GM19238 (cell line): Measurements from ENCODE around the gene RARRES1.

Source experiments
- DNase-seq: peaks from one replicate; pipeline ENCODE4 v3.0.0; 2011; ENCODE audit warnings: low spot score; ENCODE audit not compliant: insufficient read length

Gene RARRES1

DNA sequence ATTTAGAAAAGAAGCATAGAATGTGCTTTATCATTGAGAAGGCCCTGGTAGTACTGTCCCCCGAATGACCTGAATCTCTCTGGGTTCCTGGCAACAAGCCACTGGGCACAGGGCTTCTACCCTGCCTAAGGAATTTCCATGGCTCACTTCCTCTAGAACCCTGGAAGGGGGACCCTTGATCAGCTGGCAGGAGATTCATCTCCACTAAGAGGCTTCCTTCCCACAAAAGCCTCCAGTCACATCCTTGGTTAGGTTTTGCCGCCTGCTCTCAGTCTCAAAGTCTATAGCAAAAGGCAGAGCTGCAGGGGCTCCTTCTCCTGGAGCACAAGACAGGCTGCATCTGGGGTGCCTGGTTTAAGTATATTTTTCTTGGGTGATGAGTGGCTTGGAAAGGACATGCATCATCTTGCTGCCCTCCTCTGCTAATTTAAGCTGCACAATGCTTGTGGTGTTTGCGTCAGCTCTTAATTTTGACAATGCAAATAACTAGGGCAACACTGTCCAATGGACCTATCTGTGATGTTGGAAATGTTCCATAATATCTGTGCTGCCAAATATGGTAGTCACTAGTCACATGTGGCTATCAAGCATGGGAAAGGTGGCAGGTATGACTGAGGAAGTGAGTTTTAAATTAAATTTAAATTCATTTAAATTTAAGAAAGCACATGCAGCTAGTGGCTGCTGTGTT lies 33.4 kb upstream of the RARRES1 start:
- DNase-seq: no peak

DNA sequence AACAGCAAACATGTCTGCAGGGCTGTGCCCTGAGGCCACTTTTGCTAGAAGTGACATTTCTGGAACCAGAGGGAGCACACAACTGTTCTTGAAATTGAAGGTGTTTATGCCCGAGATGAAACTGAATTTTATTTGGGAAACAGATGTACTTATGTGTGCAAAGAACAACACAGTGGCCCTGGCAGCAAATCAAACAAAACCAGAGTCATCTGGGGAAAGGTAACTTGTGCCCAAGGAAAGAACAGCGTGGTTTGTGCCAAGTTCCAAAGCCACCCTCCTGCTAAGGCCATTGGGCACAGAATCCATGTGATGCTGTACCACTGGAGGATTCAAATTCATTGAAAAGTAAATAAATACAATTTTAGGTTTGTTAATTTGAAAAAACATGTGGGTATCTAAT lies 31.2 kb upstream of the RARRES1 start:
- DNase-seq: no peak

DNA sequence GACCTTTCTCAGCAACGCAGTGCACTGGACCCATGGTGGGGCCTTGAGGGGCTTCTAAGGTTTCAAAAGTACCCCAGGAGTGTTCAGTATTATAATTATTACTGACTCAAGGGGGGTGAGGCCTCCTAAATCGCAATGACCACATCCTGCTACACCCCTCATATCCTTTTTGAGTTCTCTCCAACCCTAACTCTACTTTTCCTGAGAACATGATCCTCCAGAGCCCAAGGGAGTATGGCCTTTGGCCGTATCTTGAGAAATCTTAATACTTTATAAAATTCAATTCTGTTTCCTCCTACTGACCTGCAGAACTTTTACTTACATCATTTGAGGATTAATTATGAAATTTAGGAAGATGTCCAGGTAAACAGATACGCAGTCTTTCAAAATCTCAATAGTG lies 30.4 kb upstream of the RARRES1 start:
- no peak for DNase-seq

DNA sequence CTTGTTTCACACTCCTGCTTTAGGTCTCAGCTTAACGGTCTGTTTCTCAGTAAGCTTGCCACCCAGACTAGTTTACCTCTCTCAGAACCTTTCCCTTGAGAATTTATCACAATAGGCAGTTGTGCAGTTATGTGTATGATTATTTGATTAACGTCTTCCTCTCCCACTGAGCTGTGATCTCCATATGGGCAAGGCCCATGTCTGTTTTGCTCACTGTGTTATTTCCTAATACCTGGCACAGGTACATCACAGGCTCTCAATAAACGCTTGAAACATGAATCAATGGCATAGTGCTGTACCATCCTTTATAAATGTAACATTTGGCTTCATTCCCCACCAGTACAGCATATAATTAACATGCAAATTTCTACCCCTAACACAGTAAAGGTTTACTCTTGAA lies 29.1 kb upstream of the RARRES1 start:
- DNase-seq: no peak

DNA sequence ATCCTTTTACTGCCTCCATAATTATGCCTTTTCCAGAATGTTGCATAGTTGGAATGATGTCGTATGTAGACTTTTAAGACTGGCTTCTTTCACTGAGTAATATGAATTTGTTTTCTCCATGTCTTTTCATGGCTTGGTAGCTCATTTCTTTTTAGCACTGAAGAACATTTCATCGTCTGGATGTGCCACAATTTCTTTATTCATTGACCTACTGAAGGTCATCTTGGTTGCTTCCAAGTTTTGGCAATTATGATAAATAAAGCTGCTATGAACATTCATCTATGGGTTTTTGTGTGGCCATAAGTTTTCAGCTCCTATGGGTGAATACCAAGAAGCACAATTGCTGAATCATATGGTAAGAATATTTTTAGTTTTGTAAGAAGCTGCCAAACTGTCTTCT lies 23.2 kb upstream of the RARRES1 start:
- DNase-seq: no peak

DNA sequence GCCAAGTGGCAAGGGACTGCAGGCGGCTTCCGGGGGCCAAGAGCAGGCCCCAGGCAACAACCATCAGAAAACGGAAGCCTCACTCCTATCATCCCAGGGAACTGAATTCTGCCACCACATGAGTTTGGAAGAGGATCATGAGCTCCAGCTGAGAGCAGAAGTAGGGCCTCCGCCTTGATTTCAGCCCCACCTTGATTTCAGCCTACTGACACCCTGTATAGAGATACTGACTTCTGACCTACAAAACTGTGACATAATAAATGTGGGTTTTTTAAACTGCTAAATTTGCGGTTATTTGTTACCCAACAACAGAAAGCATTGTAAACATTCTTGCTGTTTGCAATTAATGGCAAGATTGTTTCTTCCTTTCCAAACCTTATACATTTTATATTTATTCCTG lies 21.6 kb upstream of the RARRES1 start:
- DNase-seq: no peak

DNA sequence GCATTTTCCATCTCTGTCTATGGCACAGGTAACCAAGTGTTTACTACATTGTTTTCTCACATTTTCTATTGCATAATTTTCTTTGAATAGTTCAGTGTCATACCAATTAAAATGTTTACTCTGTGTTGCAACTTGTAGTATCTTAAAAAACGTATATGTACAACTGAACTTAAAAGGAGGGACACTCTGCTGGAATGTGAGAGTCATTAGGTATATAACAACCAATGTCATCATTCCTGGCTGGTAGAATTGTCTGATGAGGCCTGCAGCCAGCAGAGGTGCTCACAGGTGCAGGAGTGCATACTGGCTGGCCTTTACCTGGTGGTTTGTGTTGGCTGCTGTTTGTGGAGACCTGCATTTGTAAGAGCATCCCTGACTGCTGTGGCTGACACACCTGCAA lies 19.1 kb upstream of the RARRES1 start:
- no peak for DNase-seq

DNA sequence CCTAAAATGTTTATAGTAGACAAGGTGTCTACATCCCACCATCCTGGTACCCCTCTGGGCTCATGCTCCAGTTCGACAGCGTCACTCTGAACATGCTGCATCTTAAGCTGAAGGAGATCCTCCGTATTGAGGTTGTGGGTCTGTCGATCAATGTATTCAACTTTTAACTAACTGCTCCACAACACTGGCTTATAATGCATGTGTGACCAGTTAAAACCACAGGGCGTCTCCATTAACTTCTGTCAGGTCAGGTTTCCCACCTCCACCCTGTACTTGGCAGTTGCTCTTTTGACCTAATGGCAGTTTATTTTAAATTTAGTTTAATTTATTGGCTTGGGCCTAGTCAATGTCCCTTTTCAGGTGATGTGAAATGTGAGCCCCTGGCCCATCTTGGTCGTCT lies 17.8 kb upstream of the RARRES1 start:
- no peak for DNase-seq

DNA sequence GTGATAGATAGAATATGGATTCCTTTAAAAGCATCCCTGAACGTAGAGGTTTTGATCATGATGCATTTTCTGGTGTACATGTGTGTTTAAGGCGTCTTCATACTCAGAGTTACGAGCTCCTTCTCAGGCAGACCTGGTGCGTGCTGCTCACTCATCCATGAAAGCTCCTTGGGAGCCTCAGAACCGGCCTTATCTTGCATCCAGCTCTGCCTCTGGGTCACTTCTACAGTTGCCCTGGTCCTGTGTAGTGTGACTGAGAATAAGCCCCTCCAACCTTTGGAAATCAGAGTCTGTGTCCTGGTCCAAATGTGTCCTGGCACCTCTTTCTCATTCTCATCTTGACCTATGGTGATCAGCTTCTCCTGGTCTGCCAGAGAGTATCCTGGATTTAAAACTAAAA lies 17.3 kb upstream of the RARRES1 start:
- no peak for DNase-seq

DNA sequence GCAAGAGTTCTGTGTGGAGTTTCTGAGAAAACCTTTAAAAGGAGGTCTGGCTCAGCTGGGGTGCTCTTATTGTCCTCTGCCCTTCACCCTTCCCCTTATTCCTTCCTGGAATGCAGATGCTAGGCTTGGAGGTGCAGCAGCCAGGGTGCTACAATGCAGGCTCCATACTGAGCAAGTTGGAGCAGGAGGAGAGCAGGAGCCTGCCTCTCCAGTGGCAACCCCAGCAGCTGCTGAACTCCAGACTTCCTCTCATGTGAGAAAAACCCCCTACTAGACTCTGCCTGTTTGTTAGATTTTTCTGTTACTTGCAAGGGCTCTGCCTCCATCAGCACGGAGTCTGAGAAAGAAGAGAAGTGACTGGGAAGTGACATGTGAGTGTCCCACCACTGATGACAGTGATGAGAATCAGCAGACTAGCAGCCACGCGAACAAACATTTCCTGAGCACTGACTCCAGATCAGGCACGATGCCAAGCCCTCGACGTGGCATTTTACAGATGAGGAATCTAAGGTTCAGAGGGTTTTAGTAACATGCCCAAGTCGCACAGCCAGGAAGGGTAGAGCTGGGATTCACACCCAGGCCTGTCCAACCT lies 16.1 kb upstream of the RARRES1 start:
- DNase-seq: no peak

DNA sequence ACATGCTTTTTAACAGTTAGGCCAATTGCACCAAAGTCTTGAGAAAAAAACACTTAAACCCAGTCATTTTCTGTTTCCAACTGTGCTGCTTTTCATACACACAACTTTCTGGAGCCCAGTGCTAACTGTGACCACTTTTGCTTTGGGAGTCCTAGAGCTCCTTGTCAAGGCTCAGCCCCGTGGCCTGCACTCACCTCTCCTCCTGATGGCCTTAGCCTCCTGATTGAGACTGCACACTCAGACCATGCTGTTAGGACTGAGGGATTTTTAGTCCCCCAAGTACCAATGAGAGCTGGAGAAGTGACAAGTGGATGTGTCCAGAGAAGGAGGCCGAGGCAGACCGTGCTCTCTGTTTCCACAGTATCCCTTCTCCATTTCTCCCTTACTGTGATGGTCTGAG lies 15.2 kb upstream of the RARRES1 start:
- DNase-seq: no peak

DNA sequence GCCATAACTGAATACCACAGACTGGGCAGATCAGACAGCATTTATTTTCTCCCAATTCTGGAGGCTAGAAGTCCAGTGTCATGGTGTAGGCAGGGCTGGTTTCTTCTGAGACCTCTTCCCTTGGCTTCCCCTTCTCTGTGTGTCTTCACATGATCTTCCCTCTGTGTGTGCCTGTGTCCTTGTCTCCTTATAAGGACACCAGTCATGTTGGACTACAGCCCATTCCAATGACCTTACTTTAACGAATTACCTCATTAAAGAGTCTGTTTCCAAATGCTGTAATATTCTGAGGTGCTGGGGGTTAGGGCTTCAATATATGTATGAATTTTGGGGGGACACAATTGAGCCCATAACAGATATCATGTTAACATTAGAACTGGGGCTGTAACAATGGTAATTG lies 13.3 kb upstream of the RARRES1 start:
- DNase-seq: no peak

DNA sequence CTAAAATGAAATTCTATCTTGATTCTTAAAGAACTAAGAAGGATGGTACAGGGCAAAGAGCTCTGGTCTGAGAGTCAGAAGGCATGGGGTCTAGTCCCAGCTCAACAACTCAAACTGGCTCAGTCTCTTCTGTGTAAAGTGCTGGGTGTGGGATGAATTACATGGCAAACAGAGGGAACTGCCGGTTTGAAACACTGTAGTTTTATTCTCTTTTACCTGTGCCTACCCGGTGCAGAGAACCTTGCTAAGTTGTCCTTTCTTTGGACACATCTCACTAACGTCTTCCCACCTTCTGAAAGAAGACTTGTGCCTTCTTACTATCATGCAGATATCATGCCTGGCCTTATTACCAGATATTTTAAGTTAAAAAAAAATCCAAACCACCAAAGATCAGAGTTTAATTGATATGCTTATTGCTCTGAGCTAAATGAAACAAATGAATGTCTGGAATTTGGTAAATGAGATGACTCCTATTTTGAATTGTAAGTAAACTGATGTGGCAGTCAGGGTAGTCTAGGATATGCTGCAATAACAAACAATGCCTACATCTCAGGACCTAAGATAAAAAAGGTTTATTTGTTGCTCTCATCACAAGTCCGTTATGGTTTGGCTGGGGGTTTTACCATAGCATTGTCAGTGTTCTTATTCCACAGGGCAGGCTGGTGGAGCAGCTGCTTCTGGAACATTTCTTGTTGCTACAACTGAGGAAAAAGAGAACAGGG lies 12.5 kb upstream of the RARRES1 start:
- no peak for DNase-seq

DNA sequence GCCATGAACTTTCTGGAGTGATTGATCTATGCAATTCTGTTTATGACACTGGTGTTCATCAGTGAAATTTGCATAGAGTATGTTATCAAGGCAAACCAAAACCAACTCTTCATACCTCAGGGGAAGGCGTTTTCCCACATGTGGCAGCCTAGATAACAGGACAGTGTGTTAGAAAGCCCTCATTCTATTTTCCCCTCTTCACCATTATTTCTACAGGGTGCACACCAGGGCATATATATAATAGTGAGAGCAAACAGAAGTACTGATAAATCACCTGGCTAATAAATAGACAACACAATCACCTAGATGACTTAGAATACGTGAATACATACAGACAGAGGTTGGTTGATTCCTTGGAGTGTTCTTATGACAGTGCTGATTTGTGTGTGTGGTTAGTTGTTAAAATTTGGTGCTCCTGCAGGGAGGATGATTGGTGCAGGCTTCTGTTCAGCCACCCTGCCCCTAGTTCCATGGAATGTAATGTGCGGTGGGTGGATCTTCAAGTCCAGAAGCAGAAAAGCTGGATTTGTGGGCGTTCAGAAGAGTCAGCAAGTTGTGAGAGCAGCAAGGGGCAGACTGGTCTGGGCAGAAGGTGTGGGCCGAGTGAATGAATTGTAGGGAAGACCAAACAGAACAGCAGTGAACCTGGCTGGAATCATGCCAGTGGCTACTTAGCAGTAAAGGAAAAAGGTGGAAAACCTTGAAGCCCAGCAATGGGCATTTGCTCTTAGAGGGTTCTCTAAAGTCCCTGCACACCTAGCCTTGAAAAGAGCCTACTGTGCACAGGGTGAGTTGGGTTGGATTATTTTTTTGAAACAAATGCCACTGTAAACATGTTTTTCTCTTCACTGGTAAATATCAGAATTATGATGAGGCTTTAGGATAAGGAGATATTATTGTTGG lies 11.7 kb upstream of the RARRES1 start:
- no peak for DNase-seq

DNA sequence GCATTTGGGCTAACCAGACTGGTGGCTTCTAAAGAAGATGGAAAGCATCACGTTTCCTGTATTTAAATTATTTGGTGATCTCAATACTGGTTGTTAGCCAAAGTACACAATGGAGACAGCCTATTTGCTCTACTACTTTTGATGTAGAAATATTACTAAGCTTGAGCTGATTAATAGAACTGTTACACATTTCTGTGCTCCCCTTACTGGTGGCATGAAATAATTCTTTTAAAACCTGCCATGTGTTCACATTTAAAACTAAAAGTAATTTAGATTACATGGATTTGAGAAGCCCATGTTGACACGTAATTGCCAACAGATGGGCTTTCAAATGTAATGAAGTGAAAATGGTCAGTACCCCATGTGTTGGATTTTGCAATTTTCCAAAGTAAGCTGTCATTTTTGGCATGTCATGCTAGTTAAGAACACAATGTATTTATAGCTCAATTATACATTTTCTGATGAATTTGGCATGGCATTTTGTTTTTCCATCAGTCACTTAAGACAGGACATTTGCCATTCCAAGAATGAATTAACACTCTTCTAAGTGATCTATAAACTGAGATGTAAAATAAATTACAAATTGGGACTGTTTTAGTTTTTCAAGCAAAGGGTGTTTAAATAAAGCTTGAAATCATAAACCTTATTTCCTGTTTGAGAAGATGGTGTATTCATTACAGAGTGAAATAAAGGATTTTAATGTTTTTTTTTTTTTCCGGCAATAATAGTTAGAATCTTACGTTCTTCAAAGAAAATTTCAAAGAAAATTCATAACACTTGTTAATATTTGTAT lies 10.8 kb upstream of the RARRES1 start:
- DNase-seq: no peak

DNA sequence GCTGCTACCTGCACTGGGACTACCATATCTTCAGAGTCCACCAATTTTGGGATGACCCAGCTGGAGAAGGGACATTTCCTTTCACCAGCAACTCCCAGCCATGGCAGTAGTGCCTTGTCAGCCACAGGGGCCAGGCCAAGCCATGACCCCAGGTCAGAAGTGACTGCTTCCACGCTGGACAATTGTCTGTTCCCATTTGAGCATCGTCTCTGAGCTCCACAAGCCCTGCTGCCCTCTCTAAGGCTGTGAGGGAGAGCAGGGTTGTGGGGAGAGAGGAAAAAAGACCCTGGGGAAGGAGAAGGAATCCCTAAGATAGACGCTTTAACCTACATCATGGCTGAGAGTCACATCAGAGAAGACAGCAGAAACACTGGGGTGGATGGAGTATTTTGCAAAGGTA lies 7.4 kb upstream of the RARRES1 start:
- no peak for DNase-seq

DNA sequence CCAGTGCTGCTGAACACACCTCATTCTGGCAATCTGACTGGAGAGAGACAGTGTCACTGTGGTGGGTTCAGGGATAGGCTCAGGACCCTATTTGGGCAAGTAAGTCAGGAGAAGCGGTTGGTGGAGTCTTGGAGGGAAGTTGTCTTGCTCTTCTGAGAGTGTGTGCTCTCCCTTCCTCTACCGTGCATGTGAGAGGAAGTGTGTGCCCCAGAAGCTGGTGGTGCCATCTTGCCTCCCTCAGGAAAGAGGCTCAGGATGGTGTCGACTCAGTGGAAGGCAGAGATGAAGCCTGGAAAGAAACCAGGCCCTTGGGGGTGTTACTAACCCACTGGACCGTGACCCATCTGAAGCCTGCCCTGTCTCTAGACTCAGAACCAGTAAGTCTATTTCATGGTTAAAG lies 6.8 kb upstream of the RARRES1 start:
- DNase-seq: no peak

DNA sequence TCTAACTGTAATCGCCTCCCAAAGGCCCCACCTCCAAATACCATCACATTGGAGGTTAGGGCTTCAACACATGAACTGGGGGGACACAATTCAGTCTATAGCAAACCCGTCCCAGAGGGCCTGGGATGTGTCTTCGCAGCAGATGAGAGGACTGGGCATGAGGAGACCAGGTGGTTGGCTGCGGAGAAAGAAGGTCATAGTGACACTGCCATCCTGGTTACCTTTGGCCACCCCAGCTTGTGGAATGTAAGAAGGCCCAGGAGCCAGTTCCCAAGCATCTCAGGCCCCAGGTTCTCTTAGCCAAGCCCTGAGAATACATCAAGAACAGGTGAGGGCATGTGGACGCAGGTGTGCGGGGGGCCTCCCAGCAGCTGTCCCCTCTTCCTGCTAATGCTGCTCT lies 6.4 kb upstream of the RARRES1 start:
- no peak for DNase-seq

DNA sequence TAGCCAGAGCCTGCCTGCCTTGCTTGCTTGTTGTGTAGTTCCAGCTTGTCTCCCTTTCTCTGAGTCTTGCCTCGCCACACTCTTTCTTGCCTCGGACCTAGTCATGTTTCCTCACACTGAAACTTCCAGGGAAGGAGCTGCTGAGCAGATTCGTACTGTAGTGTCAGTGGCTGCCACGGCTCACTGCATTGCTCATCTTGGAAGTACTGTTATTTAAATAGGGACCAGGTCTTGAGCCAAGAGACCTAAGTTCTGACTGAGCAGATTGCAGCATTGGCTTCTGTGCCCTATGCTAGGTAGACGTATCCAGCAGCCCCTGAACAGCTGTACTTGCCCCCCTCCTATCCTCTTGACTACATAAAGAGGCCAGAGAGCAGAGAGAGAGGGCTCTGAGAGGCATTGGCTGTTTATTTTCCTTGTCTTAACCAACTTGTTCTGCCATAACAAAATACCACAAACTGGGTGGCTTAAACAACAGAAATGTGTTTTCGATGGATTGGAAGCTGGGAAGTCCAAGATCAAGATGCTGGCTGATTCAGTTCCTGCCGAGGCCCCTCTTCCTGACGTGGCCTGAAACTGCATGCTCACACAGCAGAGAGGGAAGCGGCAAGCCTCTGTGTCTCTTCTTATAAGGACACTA lies 5.8 kb upstream of the RARRES1 start:
- no peak for DNase-seq

DNA sequence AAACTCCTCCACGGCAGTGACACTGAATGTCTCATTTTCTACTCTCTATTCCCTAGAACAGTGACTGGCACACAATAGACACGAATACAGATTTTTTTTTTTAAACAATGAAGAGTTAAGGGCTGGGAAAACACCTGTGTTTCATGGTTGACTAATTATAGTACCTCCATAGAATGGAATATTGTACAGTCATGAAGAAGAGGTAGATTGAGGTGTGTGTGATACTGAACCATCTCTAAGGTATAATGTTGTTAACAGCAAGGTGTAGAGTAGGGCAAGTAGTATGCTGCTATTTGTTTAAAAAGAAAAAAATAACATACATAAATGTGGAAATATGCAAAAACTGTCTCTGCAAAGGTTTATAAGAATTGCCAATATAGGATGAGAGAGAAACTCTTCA lies 5.2 kb upstream of the RARRES1 start:
- no peak for DNase-seq
